ENCODE measurements around the gene EIF4E1B. TPM values are rescaled to one million over a fixed set of nuclear protein-coding genes. Genes with fewer than 3 reads are reported as not detected.

The EIF4E1B gene
- total RNA-seq, 1 donor from 2014 or later = not detected

DNA sequence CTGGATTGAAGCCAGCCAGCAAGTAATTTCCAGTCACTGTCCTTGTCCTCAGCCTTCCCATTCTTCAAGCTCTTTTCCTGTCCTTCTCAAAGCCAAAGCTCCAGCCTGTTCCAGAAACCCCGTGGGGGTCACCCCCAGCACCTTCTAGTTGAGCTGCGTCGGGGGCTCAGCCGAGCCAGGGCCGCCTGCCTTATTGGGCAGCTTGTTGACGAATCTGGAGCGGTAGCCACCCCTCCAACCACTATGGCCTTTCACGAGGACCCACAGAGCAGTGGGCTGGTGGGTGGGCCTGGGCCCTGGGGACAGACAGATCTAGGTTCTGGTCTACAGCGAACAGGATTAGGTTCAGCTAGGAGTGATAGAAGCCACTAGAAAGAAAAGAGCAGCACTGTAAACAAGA is 64.2 kb downstream of the EIF4E1B start:
- peaks cover 82% of the 10 kb centered on the region for H3K27me3 Mint-ChIP-seq (ENCODE audit: unreplicated experiment)
- TF ChIP-seq, protein P1, sequence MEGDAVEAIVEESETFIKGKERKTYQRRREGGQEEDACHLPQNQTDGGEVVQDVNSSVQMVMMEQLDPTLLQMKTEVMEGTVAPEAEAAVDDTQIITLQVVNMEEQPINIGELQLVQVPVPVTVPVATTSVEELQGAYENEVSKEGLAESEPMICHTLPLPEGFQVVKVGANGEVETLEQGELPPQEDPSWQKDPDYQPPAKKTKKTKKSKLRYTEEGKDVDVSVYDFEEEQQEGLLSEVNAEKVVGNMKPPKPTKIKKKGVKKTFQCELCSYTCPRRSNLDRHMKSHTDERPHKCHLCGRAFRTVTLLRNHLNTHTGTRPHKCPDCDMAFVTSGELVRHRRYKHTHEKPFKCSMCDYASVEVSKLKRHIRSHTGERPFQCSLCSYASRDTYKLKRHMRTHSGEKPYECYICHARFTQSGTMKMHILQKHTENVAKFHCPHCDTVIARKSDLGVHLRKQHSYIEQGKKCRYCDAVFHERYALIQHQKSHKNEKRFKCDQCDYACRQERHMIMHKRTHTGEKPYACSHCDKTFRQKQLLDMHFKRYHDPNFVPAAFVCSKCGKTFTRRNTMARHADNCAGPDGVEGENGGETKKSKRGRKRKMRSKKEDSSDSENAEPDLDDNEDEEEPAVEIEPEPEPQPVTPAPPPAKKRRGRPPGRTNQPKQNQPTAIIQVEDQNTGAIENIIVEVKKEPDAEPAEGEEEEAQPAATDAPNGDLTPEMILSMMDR (IDR thresholded peaks at IDR 0.05) = no peak
- no peaks in the 10 kb centered on the region for H3K36me3 Mint-ChIP-seq (ENCODE audit: unreplicated experiment)
- no peak for DNase-seq (ENCODE audit: extremely low spot score, unreplicated experiment)
- no peak overlapping the region for H3K4me3 Mint-ChIP-seq (ENCODE audit: unreplicated experiment)
- no peaks in the 10 kb centered on the region for H3K4me1 Mint-ChIP-seq (ENCODE audit: unreplicated experiment)
- H3K27ac Mint-ChIP-seq (ENCODE audit: unreplicated experiment) = no peak overlapping the region
- no peaks in the 10 kb centered on the region for H3K9me3 Mint-ChIP-seq (ENCODE audit: unreplicated experiment)

DNA sequence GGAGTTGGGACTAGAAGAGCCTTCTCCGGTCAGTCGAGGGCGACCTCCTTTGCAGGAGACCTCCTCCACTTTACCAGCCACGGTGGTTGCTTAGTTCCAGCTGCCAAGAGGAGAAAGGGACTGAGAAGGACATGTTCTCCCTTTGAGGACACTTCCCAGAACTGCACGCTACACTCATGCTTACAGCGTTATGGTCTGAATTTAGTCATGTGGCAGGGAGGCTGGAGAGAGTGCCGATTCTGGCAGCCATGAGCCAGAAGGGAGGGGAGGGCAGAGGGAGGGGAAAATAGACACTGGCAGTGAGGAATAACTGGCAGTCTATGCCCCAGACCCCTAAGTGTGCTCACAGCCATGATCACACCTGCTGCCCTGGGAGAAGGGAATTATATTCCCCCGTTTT is 64.6 kb downstream of the EIF4E1B start:
- DNase-seq (ENCODE audit: extremely low spot score, unreplicated experiment) = no peak
- no peak overlapping the region for H3K27ac Mint-ChIP-seq (ENCODE audit: unreplicated experiment)
- no peak overlapping the region for H3K4me3 Mint-ChIP-seq (ENCODE audit: unreplicated experiment)
- H3K36me3 Mint-ChIP-seq (ENCODE audit: unreplicated experiment) = no peaks in the 10 kb centered on the region
- TF ChIP-seq, protein P1 (IDR thresholded peaks at IDR 0.05) = no peak
- H3K9me3 Mint-ChIP-seq (ENCODE audit: unreplicated experiment) = no peaks in the 10 kb centered on the region
- H3K27me3 Mint-ChIP-seq (ENCODE audit: unreplicated experiment) = peaks cover 80% of the 10 kb centered on the region
- H3K4me1 Mint-ChIP-seq (ENCODE audit: unreplicated experiment) = no peaks in the 10 kb centered on the region

Small RNA genes within 50 kb of the gene (microRNA-seq; reads per million reads assigned to microRNA genes)
- not detected for gene MIR4281 (ENCODE audit: unreplicated experiment)

Other genes with a start within 250 kb of the EIF4E1B start
- gene NOP16, start 242.1 kb upstream of the EIF4E1B start, total RNA-seq = 15.5 and 19.8 TPM in 2 replicates
- 79.3 and 83.8 TPM in 2 replicates for gene HIGD2A, start 241.9 kb upstream of the EIF4E1B start, total RNA-seq
- 89.0 and 95.1 TPM in 2 replicates for gene CLTB, start 214.1 kb upstream of the EIF4E1B start, total RNA-seq
- 46.9 and 47.6 TPM in 2 replicates for gene FAF2, start 182.3 kb upstream of the EIF4E1B start, total RNA-seq
- 47.3 and 53.0 TPM in 2 replicates for gene RNF44, start 93.3 kb upstream of the EIF4E1B start, total RNA-seq
- 0.34 and 0.43 TPM in 2 replicates for gene CDHR2, start 81.3 kb upstream of the EIF4E1B start, total RNA-seq
- gene GPRIN1, start 20.5 kb upstream of the EIF4E1B start, total RNA-seq = 1.6 TPM in 2 replicates
- gene SNCB, start 141 bp upstream of the EIF4E1B start, total RNA-seq = not detected in 2 replicates
- 41.8 and 45.5 TPM in 2 replicates for gene TSPAN17, start 16.8 kb downstream of the EIF4E1B start, total RNA-seq
- gene UNC5A, start 179.9 kb downstream of the EIF4E1B start, total RNA-seq = not detected in 2 replicates

Measured in osteocyte (in vitro differentiated cells).